Endothelial cell of umbilical vein (primary cell): ENCODE measurements around the gene ZSCAN12.

Experiments
- CTCF ChIP-seq, 2 donors: IDR thresholded peaks; 1 replicate in 1 of 2; 2 replicates in 1 of 2; pipeline ENCODE4 v1.5.1; 2011; ENCODE audit warnings: low read length in 2 of 2, mild to moderate bottlenecking in 2 of 2, moderate library complexity in 2 of 2, control low read depth in 1 of 2, inconsistent platforms in 1 of 2, low read depth in 1 of 2; ENCODE audit not compliant: insufficient read depth in 1 of 2; ENCODE audit errors: extremely low read depth in 1 of 2
- EZH2 ChIP-seq: IDR thresholded peaks from 2 replicates; pipeline ENCODE4 v1.6.1; 2012; ENCODE audit warnings: borderline replicate concordance, low read depth, mild to moderate bottlenecking, moderate library complexity, low read length, inconsistent platforms; ENCODE audit not compliant: severe bottlenecking
- POLR2A ChIP-seq: IDR thresholded peaks from 2 replicates; pipeline ENCODE4 v1.6.1; 2012; ENCODE audit warnings: low read depth, mild to moderate bottlenecking, control low read depth, low read length
- POLR2AphosphoS5 ChIP-seq: IDR thresholded peaks from 2 replicates; pipeline ENCODE4 v1.6.1; 2012; ENCODE audit warnings: low read depth, mild to moderate bottlenecking, control low read depth, low read length, moderate library complexity; ENCODE audit not compliant: insufficient read depth

DNA sequence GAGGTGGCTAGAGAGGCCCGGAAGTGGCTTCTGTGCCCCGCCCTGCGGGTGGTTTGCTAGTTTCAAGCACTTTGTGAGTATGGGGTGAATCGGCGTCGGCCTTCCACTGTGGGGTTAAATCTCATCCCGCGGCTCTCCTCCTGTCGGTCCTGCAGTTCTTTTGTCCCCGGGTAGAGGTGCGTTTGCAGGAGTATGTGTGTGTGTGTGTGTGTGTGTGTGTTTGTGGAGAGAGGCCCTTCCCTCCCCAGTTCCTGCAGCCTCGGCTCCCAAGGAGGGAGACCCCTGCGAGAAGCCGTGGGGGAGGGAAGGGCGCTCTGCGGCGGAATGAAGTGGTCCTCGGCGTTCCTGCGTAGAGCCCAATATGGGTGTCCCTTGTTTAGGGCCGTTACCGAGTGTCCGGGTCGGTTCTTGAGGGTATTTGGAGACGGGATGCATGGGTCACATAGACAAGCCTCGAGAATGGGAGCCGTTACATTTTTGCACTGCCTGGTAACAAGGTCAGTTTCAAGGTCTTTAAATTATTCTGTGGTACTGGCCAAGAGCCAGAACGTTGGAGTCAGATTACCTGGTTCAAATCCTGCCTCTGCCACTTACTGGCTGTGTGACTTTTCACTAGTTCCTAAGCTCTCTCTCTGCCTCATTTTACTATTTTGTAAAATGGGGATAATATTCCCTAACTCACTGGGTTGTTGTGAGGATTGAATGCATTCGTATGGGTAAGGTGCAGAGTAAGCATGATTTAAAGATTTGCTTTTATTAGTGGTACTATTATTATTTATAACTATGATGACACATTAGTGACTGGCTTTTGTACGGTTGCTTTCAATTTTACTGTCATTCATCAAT, 49.4 kb downstream of the ZSCAN12 start, which contains the start of gene ZKSCAN3:
- TF ChIP-seq CTCF (IDR thresholded peaks at IDR 0.05; ENCODE audit: extremely low read depth in 1 of 2, insufficient read depth in 1 of 2, low read depth in 1 of 2, low read length in 2 of 2), result no peak
- TF ChIP-seq POLR2AphosphoS5, result peak; percentile 76
- peak; percentile 85 for TF ChIP-seq POLR2A
- TF ChIP-seq EZH2, result no peak
